HUES6 (cell line): ENCODE data around the gene PRPSAP2.
"Not testable (repeated sequence)": the region's sequence is repeated elsewhere in the genome, so short reads cannot be mapped to it uniquely, and the experiment has no call there.

ENCODE experiments used
- H3K27ac ChIP-seq: 2 replicates; pipeline ENCODE4 v1.7.0; 2013; ENCODE audit warnings: low read depth, mild to moderate bottlenecking, low read length, inconsistent platforms
- H3K27me3 ChIP-seq: 2 replicates; pipeline ENCODE4 v1.6.1; 2013; ENCODE audit warnings: low read length; ENCODE audit not compliant: control insufficient read depth, insufficient read depth
- H3K36me3 ChIP-seq: 2 replicates; pipeline ENCODE4 v1.6.1; 2013; ENCODE audit warnings: low read length; ENCODE audit not compliant: control insufficient read depth, insufficient read depth
- H3K4me1 ChIP-seq: 2 replicates; pipeline ENCODE4 v1.6.1; 2013; ENCODE audit warnings: low read length; ENCODE audit not compliant: control insufficient read depth, insufficient read depth
- H3K4me3 ChIP-seq: 2 replicates; pipeline ENCODE4 v1.5.1; 2013; ENCODE audit warnings: low read depth, low read length
- H3K9ac ChIP-seq: one replicate; pipeline ENCODE4 v1.6.1; 2013; ENCODE audit warnings: mild to moderate bottlenecking, low read length
- H3K9me3 ChIP-seq: 2 replicates; pipeline ENCODE4 v1.6.1; 2013; ENCODE audit warnings: low read depth, low read length; ENCODE audit not compliant: control insufficient read depth, insufficient read depth

The PRPSAP2 gene

GRCh38 chr17:18856570-18856915 is 1.4 kb upstream of the PRPSAP2 start:
- Histone ChIP-seq H3K27me3 (no peaks in the 10 kb centered on the region), H3K27ac (no peak overlapping the region), H3K36me3 (no peaks in the 10 kb centered on the region), H3K4me3 (peak overlapping the region; percentile 92), H3K4me1 (peaks cover 9% of the 10 kb centered on the region), H3K9ac (peak overlapping the region; percentile 60), H3K9me3 (no peaks in the 10 kb centered on the region)

GRCh38 chr17:18858567-18859245 is 775 bp downstream of the PRPSAP2 start:
- Histone ChIP-seq H3K36me3 (no peaks in the 10 kb centered on the region), H3K9me3 (no peaks in the 10 kb centered on the region), H3K27ac (peak overlapping the region; percentile 97), H3K27me3 (no peaks in the 10 kb centered on the region), H3K4me1 (peaks cover 18% of the 10 kb centered on the region), H3K4me3 (peak overlapping the region; percentile 87), H3K9ac (peak overlapping the region; percentile 87)

GRCh38 chr17:18859256-18859655 is 1.3 kb downstream of the PRPSAP2 start:
- peaks cover 18% of the 10 kb centered on the region for H3K4me1 ChIP-seq
- no peak overlapping the region for H3K9ac ChIP-seq
- no peaks in the 10 kb centered on the region for H3K27me3 ChIP-seq
- peak overlapping the region; percentile 87 for H3K4me3 ChIP-seq
- no peaks in the 10 kb centered on the region for H3K9me3 ChIP-seq
- H3K27ac ChIP-seq = no peak overlapping the region
- H3K36me3 ChIP-seq = no peaks in the 10 kb centered on the region

GRCh38 chr17:18860161-18860972 is 2.4 kb downstream of the PRPSAP2 start:
- no peak overlapping the region for H3K4me3 ChIP-seq
- H3K9ac ChIP-seq = no peak overlapping the region
- H3K27ac ChIP-seq = no peak overlapping the region

GRCh38 chr17:18862011-18862410 is 4.1 kb downstream of the PRPSAP2 start:
- H3K9ac ChIP-seq = no peak overlapping the region
- no peaks in the 10 kb centered on the region for H3K27me3 ChIP-seq
- no peak overlapping the region for H3K27ac ChIP-seq
- no peaks in the 10 kb centered on the region for H3K9me3 ChIP-seq
- H3K4me3 ChIP-seq = no peak overlapping the region
- peaks cover 15% of the 10 kb centered on the region for H3K36me3 ChIP-seq
- H3K4me1 ChIP-seq = peaks cover 13% of the 10 kb centered on the region; the same call in 1 of the 2 replicates

More at GRCh38 chr17:18860161-18860972, 2.4 kb downstream of the PRPSAP2 start:
- Histone ChIP-seq H3K4me1 (peaks cover 15% of the 10 kb centered on the region), H3K36me3 (peaks cover 4% of the 10 kb centered on the region), H3K9me3 (no peaks in the 10 kb centered on the region), H3K27me3 (no peaks in the 10 kb centered on the region)

- peaks cover 34% of the 10 kb centered on the region for H3K36me3 ChIP-seq
Observed at GRCh38 chr17:18864996-18865395, 7.1 kb downstream of the PRPSAP2 start.

GRCh38 chr17:18866866-18867813 is 9.2 kb downstream of the PRPSAP2 start:
- Histone ChIP-seq H3K9me3 (no peaks in the 10 kb centered on the region), H3K27me3 (no peaks in the 10 kb centered on the region), H3K4me1 (0 out of 2 replicates have a peak, but pooled peaks cover 3% of the 10 kb centered on the region), H3K36me3 (peaks cover 47% of the 10 kb centered on the region), H3K4me3 (no peak overlapping the region), H3K27ac (no peak overlapping the region), H3K9ac (no peak overlapping the region)

More at GRCh38 chr17:18864996-18865395, 7.1 kb downstream of the PRPSAP2 start:
- H3K9ac ChIP-seq, H3K4me3 ChIP-seq, H3K4me1 ChIP-seq, H3K27me3 ChIP-seq, H3K27ac ChIP-seq, H3K9me3 ChIP-seq: not testable (repeated sequence)

GRCh38 chr17:18877104-18877645 is 19.2 kb downstream of the PRPSAP2 start:
- no peaks in the 10 kb centered on the region for H3K9me3 ChIP-seq
- H3K36me3 ChIP-seq = peaks cover 84% of the 10 kb centered on the region
- no peaks in the 10 kb centered on the region for H3K4me1 ChIP-seq
- no peak overlapping the region for H3K27ac ChIP-seq
- no peaks in the 10 kb centered on the region for H3K27me3 ChIP-seq
- no peak overlapping the region for H3K4me3 ChIP-seq
- no peak overlapping the region for H3K9ac ChIP-seq

GRCh38 chr17:18888766-18889290 is 30.9 kb downstream of the PRPSAP2 start:
- H3K9ac ChIP-seq = no peak overlapping the region
- no peak overlapping the region for H3K4me3 ChIP-seq
- H3K4me1 ChIP-seq = no peaks in the 10 kb centered on the region
- H3K36me3 ChIP-seq = peaks cover 64% of the 10 kb centered on the region
- no peaks in the 10 kb centered on the region for H3K9me3 ChIP-seq
- H3K27me3 ChIP-seq = no peaks in the 10 kb centered on the region
- H3K27ac ChIP-seq = no peak overlapping the region

GRCh38 chr17:18889658-18890057 is 31.7 kb downstream of the PRPSAP2 start:
- Histone ChIP-seq H3K9ac (no peak overlapping the region), H3K9me3 (no peaks in the 10 kb centered on the region), H3K4me1 (no peaks in the 10 kb centered on the region), H3K36me3 (peaks cover 55% of the 10 kb centered on the region), H3K4me3 (no peak overlapping the region), H3K27ac (no peak overlapping the region), H3K27me3 (no peaks in the 10 kb centered on the region)
